Gastrocnemius medialis (tissue), 4 donors: ENCODE data around the gene ZBTB7A. TPM values are rescaled to one million over a fixed set of nuclear protein-coding genes. Genes with fewer than 3 reads are reported as not detected.

Experiments
- ATAC-seq, 2 donors: fragments of 150-250 bp; one replicate each; pipeline ENCODE4 v1.9.1; 2016
- DNase-seq, 2 donors: peaks; one replicate each; pipeline ENCODE4 v3.0.0-alpha.2; 2019
- H3K27ac ChIP-seq, 4 donors: fragments of 200-600 bp; sonication (generic); 1 replicate in 1 of 4; 2 replicates in 3 of 4; pipeline ENCODE4 v1.5.1; 2016 to 2018; ENCODE audit warnings: mild to moderate bottlenecking in 2 of 4, moderate library complexity in 1 of 4
- H3K27me3 ChIP-seq, 3 donors: fragments of 200-600 bp; sonication (generic) in 2 of 3; 1 replicate in 1 of 3; 2 replicates in 2 of 3; pipeline versions ENCODE4 v1.5.1 to v1.6.0; 2016 to 2019; ENCODE audit warnings: mild to moderate bottlenecking in 1 of 3, moderate library complexity in 1 of 3
- H3K36me3 ChIP-seq, 2 donors: fragments of 200-600 bp; sonication (generic) in 1 of 2; one replicate each; pipeline ENCODE4 v1.5.1; 2017 to 2018
- H3K4me1 ChIP-seq, 2 donors: fragments of 200-600 bp; sonication (generic) in 1 of 2; one replicate each; pipeline ENCODE4 v1.5.1; 2016 to 2017; ENCODE audit warnings: mild to moderate bottlenecking in 2 of 2
- H3K4me3 ChIP-seq, 4 donors: fragments of 200-600 bp; sonication (generic) in 3 of 4; 1 replicate in 1 of 4; 2 replicates in 3 of 4; pipeline ENCODE4 v1.5.1; 2016 to 2019; ENCODE audit warnings: mild to moderate bottlenecking in 2 of 4
- H3K9me3 ChIP-seq, 3 donors: fragments of 200-600 bp; sonication (generic) in 2 of 3; 1 replicate in 1 of 3; 2 replicates in 2 of 3; pipeline ENCODE4 v1.5.1; 2016 to 2019
- CTCF ChIP-seq, 5 experiments: fragments of 450-650 bp in 3 of 5; fragments of 200-600 bp in 2 of 5; sonication (generic) in 2 of 5; IDR thresholded peaks in 4 of 5; conservative IDR thresholded peaks in 1 of 5; 1 replicate in 4 of 5; 2 replicates in 1 of 5; pipeline ENCODE4 v1.5.1; 2016 to 2019; ENCODE audit warnings: antibody characterized with exemption in 5 of 5, mild to moderate bottlenecking in 3 of 5, moderate library complexity in 3 of 5
- in situ Hi-C, 4 donors: fragments of 200-750 bp; cut with MboI; loops; one replicate each; pipeline versions ENCODE4 v1.15.0 to v1.8.0; 2017; ENCODE audit warnings: low sequenced_read_pairs in 4 of 4
- intact Hi-C: fragments of 100-400 bp; cut with DNase I; formaldehyde crosslinking; loops from one replicate; pipeline ENCODE4 v1.15.1; 2023; ENCODE audit warnings: low total_unique reads
- total RNA-seq, 4 donors: library from RNA; depleted of rRNA; stranded (reverse); fragments of >200 nt; gene quantifications; one replicate each; pipeline versions ENCODE4 v1.1.0 to v1.2.3, GENCODE V29; 2016

Gene ZBTB7A
- total RNA-seq, 4 donors from 2014 or later = 50.0 to 104 (median 91.9) TPM

- TF ChIP-seq CTCF (IDR thresholded peaks at IDR 0.05 in 4 of 5, conservative IDR thresholded peaks at IDR 0.05 in 1 of 5) = no peak
- in situ Hi-C loops = loop anchor here in 1 of 4 donors (10.0 kb wide), 1 partner anchor 139 kb away; no protein-coding TSS in a partner anchor
- Histone ChIP-seq H3K9me3 (no peaks in the 10 kb centered on the region), H3K4me1 (no peaks in the 10 kb centered on the region), H3K36me3 (no peaks in the 10 kb centered on the region), H3K4me3 (no peak overlapping the region), H3K27me3 (no peaks in the 10 kb centered on the region), H3K27ac (no peak overlapping the region)
- DNase-seq (no peak), ATAC-seq (no peak)
- intact Hi-C loops = no loop called here
Measured at GRCh38 chr19:3995607-3996006, 71.1 kb downstream of the ZBTB7A start.

Other genes starting within 250 kb of the ZBTB7A start
- not detected for gene ZFR2, start 197.9 kb downstream of the ZBTB7A start, total RNA-seq
- gene ATCAY, start 186.2 kb downstream of the ZBTB7A start, total RNA-seq = not detected
- 100 to 1,000 TPM in 2 of 4 donors, 10 to 100 TPM in 2; 46.3 to 168 (median 106) TPM for gene NMRK2, start 133.8 kb downstream of the ZBTB7A start, total RNA-seq
- gene DAPK3, start 95.8 kb downstream of the ZBTB7A start, total RNA-seq = 100 to 1,000 TPM in 3 of 4 donors, 10 to 100 TPM in 1; 61.3 to 135 (median 115) TPM
- gene EEF2, start 81.4 kb downstream of the ZBTB7A start, total RNA-seq = 1,000 to 10,000 TPM; 1,701 to 2,714 (median 2,440) TPM
- 10 to 100 TPM; 15.5 to 20.0 (median 17.5) TPM for gene PIAS4, start 59.2 kb downstream of the ZBTB7A start, total RNA-seq
- gene MAP2K2, start 57.2 kb upstream of the ZBTB7A start, total RNA-seq = 100 to 1,000 TPM; 101 to 207 (median 138) TPM
- 1 to 10 TPM in 1 of 4 donors, under 1 TPM in 1, not detected in 2; 0.10 to 1.0 TPM for gene CREB3L3, start 86.7 kb upstream of the ZBTB7A start, total RNA-seq
- gene SIRT6, start 115.7 kb upstream of the ZBTB7A start, total RNA-seq = 10 to 100 TPM; 11.7 to 25.7 (median 13.7) TPM
- 1 to 10 TPM in 1 of 4 donors, under 1 TPM in 3; 0.13 to 3.0 (median 0.45) TPM for gene ANKRD24, start 115.8 kb upstream of the ZBTB7A start, total RNA-seq
- gene EBI3, start 162.6 kb upstream of the ZBTB7A start, total RNA-seq = 1 to 10 TPM in 1 of 4 donors, under 1 TPM in 2, not detected in 1; 0.38 to 1.7 (median 0.85) TPM
- 10 to 100 TPM; 13.5 to 37.8 (median 19.9) TPM for gene YJU2, start 180.2 kb upstream of the ZBTB7A start, total RNA-seq
- under 1 TPM in 1 of 4 donors, not detected in 3; 0.26 TPM for gene SHD, start 212.4 kb upstream of the ZBTB7A start, total RNA-seq
- gene TMIGD2, start 235.5 kb upstream of the ZBTB7A start, total RNA-seq = not detected
- gene FSD1, start 237.7 kb upstream of the ZBTB7A start, total RNA-seq = not detected